K562 (cell line): Measurements from ENCODE around the gene SMIM29. TPM values are rescaled to one million over a fixed set of nuclear protein-coding genes. Genes with fewer than 3 reads are reported as not detected.

ENCODE experiments used
- CBX2 ChIP-seq: fragments of 200-600 bp; sonication (generic); IDR thresholded peaks from one replicate; pipeline ENCODE4 v1.6.1; 2012; ENCODE audit warnings: mild to moderate bottlenecking, low read length, inconsistent platforms; ENCODE audit not compliant: insufficient read depth, poor library complexity, severe bottlenecking
- NELFE ChIP-seq: IDR thresholded peaks from 2 replicates; pipeline ENCODE4 v1.6.1; 2011; ENCODE audit warnings: mild to moderate bottlenecking; ENCODE audit not compliant: insufficient read depth, insufficient read length
- NFE2 ChIP-seq: IDR thresholded peaks from 2 replicates; pipeline ENCODE4 v1.6.1; 2014; ENCODE audit warnings: antibody characterized with exemption, low read depth
- SOX6 ChIP-seq: fragments of 450-650 bp; IDR thresholded peaks from 2 replicates; pipeline ENCODE4 v1.6.1; 2014; ENCODE audit warnings: mild to moderate bottlenecking
- ZNF551 ChIP-seq: fragments of 250-450 bp; sonication (Bioruptor Pico); IDR thresholded peaks from 2 replicates; pipeline ENCODE4 v1.5.0; 2021; ENCODE audit warnings: mild to moderate bottlenecking, moderate library complexity
- polyA plus RNA-seq, 8 experiments: library from polyadenylated mRNA; depleted of rRNA in 4 of 8; stranded (reverse) in 5 of 8; unstranded in 3 of 8; fragments of >200 nt; fragmentation: Nextera tagmentation in 2 of 8; fragmentation: Illumina TruSeq in 1 of 8; extraction: Ambion mirVana in 2 of 8; extraction: Trizol in 1 of 8; gene quantifications; 2 replicates each; pipeline versions ENCODE4 v1.2.1 to v1.2.3, GENCODE V29; 2011 to 2014; ENCODE audit warnings: inconsistent platforms in 1 of 8, missing spikeins in 1 of 8
- total RNA-seq, 7 experiments: library from RNA; depleted of rRNA in 6 of 7; stranded (reverse); fragments of >200 nt in 6 of 7; fragmentation: Illumina TruSeq in 2 of 7; extraction: Trizol in 2 of 7; gene quantifications; 2 replicates each; pipeline versions ENCODE4 v1.2.1 to v1.2.3, GENCODE V29; 2011 to 2021; ENCODE audit warnings: low replicate concordance in 1 of 7
- TF ChIP-seq, protein P1 (sequence below): fragments of 250-450 bp; sonication (Bioruptor Pico); IDR thresholded peaks from 2 replicates; pipeline ENCODE4 v1.8.0; 2021; ENCODE audit warnings: borderline replicate concordance, mild to moderate bottlenecking, moderate library complexity; ENCODE audit not compliant: poor library complexity, severe bottlenecking
- TF ChIP-seq, protein P2 (sequence below): IDR thresholded peaks from 3 replicates; pipeline ENCODE4 v1.6.1; 2011; ENCODE audit warnings: borderline replicate concordance, mild to moderate bottlenecking, moderate library complexity; ENCODE audit not compliant: insufficient read length; ENCODE audit errors: extremely low read depth
- TF ChIP-seq, protein P3 (sequence below): sonication (generic); formaldehyde crosslinking; IDR thresholded peaks from 2 replicates; pipeline ENCODE4 v1.8.1; 2022; ENCODE audit warnings: missing genetic modification reagents
- TF ChIP-seq, protein P4 (sequence below), 2 experiments: fragments of 450-650 bp; IDR thresholded peaks; 2 replicates each; pipeline ENCODE4 v1.6.1; 2018; ENCODE audit warnings: mild to moderate bottlenecking in 2 of 2, low read depth in 1 of 2; ENCODE audit not compliant: partially characterized antibody in 2 of 2
- TF ChIP-seq, protein P5 (sequence below): fragments of 200-800 bp; sonication (Bioruptor generic); IDR thresholded peaks from 2 replicates; pipeline ENCODE4 v1.6.1; 2017; ENCODE audit warnings: missing genetic modification characterization, missing compliant biosample characterization

Gene SMIM29
- total and polyA plus RNA-seq, 9 of the 15 experiments (the other 6 are each of a cell fraction or from before 2014, with no cell fraction given), result 6.5 to 36.7 (median 20.9) TPM

DNA sequence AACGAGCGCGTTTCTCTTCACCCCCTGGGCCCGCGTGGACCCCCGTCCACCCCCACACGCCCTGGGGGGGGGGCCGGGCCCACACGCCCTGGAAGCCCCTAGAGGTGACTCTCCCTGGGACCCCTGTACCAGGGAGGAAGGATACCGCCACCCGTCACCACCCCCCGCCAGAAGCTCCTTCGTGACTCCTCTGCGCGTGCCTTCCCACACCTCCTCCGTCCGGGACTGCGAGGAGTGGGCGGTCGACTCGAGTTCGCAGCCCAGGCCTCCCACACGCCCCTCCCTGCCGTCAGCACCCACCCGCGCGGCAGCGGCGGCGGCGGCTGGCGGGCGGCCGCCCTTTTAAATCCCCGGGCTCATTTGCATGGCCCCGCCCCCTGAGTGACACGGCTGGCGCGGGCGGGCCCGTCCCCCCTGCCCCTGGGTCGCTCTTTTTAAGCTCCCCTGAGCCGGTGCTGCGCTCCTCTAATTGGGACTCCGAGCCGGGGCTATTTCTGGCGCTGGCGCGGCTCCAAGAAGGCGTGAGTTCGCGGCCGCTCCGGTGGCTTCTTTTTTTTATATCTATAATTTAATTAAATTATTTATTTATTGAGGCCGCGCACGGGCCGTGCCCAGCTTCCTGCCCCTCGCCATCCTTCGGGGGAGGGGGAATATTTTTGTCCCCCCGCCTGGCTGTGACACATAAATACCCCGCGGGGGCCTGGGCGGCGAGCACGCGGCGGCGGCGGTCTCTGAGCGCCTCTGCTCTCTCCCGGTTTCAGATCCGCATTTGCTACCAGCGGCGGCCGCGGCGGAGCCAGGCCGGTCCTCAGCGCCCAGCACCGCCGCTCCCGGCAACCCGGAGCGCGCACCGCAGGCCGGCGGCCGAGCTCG lies 12.1 kb downstream of the SMIM29 start, which contains the start of gene HMGA1 (continued):
- TF ChIP-seq NFE2, result no peak; the same call in 1 of the 2 replicates
- TF ChIP-seq, protein P1, sequence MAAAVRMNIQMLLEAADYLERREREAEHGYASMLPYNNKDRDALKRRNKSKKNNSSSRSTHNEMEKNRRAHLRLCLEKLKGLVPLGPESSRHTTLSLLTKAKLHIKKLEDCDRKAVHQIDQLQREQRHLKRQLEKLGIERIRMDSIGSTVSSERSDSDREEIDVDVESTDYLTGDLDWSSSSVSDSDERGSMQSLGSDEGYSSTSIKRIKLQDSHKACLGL (CRISPR knock-in tag), result no peak
- TF ChIP-seq, protein P2, sequence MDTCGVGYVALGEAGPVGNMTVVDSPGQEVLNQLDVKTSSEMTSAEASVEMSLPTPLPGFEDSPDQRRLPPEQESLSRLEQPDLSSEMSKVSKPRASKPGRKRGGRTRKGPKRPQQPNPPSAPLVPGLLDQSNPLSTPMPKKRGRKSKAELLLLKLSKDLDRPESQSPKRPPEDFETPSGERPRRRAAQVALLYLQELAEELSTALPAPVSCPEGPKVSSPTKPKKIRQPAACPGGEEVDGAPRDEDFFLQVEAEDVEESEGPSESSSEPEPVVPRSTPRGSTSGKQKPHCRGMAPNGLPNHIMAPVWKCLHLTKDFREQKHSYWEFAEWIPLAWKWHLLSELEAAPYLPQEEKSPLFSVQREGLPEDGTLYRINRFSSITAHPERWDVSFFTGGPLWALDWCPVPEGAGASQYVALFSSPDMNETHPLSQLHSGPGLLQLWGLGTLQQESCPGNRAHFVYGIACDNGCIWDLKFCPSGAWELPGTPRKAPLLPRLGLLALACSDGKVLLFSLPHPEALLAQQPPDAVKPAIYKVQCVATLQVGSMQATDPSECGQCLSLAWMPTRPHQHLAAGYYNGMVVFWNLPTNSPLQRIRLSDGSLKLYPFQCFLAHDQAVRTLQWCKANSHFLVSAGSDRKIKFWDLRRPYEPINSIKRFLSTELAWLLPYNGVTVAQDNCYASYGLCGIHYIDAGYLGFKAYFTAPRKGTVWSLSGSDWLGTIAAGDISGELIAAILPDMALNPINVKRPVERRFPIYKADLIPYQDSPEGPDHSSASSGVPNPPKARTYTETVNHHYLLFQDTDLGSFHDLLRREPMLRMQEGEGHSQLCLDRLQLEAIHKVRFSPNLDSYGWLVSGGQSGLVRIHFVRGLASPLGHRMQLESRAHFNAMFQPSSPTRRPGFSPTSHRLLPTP, result no peak
- TF ChIP-seq, protein P3, sequence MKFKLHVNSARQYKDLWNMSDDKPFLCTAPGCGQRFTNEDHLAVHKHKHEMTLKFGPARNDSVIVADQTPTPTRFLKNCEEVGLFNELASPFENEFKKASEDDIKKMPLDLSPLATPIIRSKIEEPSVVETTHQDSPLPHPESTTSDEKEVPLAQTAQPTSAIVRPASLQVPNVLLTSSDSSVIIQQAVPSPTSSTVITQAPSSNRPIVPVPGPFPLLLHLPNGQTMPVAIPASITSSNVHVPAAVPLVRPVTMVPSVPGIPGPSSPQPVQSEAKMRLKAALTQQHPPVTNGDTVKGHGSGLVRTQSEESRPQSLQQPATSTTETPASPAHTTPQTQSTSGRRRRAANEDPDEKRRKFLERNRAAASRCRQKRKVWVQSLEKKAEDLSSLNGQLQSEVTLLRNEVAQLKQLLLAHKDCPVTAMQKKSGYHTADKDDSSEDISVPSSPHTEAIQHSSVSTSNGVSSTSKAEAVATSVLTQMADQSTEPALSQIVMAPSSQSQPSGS (CRISPR knock-in tag), result no peak
- peak; percentile 28 for TF ChIP-seq SOX6
- no peak; the same call in 1 of the 2 replicates for TF ChIP-seq ZNF551 (CRISPR knock-in tag)
- TF ChIP-seq, protein P4, sequence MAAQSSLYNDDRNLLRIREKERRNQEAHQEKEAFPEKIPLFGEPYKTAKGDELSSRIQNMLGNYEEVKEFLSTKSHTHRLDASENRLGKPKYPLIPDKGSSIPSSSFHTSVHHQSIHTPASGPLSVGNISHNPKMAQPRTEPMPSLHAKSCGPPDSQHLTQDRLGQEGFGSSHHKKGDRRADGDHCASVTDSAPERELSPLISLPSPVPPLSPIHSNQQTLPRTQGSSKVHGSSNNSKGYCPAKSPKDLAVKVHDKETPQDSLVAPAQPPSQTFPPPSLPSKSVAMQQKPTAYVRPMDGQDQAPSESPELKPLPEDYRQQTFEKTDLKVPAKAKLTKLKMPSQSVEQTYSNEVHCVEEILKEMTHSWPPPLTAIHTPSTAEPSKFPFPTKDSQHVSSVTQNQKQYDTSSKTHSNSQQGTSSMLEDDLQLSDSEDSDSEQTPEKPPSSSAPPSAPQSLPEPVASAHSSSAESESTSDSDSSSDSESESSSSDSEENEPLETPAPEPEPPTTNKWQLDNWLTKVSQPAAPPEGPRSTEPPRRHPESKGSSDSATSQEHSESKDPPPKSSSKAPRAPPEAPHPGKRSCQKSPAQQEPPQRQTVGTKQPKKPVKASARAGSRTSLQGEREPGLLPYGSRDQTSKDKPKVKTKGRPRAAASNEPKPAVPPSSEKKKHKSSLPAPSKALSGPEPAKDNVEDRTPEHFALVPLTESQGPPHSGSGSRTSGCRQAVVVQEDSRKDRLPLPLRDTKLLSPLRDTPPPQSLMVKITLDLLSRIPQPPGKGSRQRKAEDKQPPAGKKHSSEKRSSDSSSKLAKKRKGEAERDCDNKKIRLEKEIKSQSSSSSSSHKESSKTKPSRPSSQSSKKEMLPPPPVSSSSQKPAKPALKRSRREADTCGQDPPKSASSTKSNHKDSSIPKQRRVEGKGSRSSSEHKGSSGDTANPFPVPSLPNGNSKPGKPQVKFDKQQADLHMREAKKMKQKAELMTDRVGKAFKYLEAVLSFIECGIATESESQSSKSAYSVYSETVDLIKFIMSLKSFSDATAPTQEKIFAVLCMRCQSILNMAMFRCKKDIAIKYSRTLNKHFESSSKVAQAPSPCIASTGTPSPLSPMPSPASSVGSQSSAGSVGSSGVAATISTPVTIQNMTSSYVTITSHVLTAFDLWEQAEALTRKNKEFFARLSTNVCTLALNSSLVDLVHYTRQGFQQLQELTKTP (IDR thresholded peaks at IDR 0.05; ENCODE audit: low read depth in 1 of 2, partially characterized antibody in 2 of 2), result peak in 1 of 2 experiments; percentile 59
- TF ChIP-seq, protein P5, sequence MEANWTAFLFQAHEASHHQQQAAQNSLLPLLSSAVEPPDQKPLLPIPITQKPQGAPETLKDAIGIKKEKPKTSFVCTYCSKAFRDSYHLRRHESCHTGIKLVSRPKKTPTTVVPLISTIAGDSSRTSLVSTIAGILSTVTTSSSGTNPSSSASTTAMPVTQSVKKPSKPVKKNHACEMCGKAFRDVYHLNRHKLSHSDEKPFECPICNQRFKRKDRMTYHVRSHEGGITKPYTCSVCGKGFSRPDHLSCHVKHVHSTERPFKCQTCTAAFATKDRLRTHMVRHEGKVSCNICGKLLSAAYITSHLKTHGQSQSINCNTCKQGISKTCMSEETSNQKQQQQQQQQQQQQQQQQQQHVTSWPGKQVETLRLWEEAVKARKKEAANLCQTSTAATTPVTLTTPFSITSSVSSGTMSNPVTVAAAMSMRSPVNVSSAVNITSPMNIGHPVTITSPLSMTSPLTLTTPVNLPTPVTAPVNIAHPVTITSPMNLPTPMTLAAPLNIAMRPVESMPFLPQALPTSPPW (CRISPR knock-in tag), result peak; percentile 94
- no peak for TF ChIP-seq CBX2
- no peak for TF ChIP-seq NELFE
